ENCODE data around the gene PMP22.

DNA sequence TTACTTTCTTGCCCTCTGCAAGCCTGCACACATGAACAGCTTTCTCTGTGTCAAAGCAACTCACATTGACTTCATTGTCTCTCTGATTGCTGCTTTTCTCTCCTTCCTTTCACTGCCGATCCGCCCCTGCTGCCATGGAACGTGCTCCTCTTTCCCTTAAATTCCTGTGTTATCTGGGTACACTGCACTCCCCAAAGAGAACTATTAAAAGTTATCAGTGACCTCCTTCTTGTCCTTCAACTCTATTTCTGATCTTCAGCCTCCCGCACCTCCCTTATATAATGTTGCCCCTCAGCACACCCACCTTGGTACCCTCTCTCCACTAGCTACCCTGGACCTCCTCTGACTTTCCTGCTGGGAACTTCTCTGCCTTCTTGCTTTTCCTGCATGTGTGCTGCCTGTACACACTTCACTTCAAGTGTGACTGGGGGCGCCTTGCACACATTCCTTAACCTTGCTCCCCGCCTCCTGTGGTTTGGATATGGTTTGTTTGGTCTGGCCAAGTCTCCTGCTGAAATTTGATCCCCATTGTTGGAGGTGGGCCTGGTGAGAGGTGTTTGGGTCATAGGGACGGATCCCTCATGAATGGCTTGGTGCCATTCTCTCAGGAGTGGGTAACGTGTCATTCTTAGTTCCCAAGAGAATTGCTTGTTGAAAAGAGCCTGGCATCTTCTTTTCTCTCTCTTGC, 26.7 kb upstream of the PMP22 start:
- no peak for TF ChIP-seq CTCF (IDR thresholded peaks at IDR 0.05; ENCODE audit: low read length)
- TF ChIP-seq EZH2 (IDR thresholded peaks at IDR 0.05; ENCODE audit: borderline replicate concordance, low read length): no peak

All from OCI-LY1 (cell line).